ENCODE data around the gene CELF2. TPM values are rescaled to one million over a fixed set of nuclear protein-coding genes. Genes with fewer than 3 reads are reported as not detected.

CELF2 gene
- total RNA-seq, 1 donor from 2014 or later: 14.4 TPM

GRCh38 chr10:11223081-11223480 lies 205.4 kb downstream of the CELF2 start:
- Mint-ChIP-seq H3K27ac (no peak overlapping the region), H3K9me3 (no peaks in the 10 kb centered on the region)

DNA sequence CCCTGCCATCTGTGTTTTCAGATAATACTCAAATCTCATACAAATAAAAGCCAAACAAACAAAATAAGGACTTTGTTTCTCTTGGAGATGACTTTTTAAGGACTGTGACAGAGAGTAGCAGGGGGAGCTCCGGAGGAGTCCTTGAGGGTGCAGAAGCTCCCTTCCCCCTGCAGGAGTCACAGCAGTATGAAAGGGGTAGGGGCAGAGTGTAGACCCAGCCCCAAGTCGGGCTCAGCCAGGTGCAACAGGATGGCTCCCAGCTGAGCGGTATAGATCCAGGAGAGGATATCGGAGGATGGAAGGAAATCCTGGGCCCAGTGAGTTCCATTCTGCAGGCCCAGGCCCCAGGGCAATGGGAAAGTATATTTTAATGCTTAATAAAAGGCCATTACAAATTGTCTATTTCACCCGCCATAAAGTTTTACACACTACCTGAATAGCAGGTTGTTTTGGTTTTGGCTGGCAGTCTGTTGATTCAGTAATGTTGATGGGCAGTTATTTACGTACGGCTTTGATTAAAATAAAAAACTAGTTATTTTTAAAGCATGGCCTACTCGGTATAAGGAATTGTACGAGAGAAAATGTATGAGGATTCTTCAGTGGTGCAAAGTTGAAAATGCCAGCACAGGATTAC lies 206.0 kb downstream of the CELF2 start:
- Mint-ChIP-seq H3K4me1 (ENCODE audit: unreplicated experiment) (no peaks in the 10 kb centered on the region), H3K36me3 (no peaks in the 10 kb centered on the region), H3K9me3 (no peaks in the 10 kb centered on the region), H3K4me3 (no peak overlapping the region), H3K27ac (no peak overlapping the region), H3K27me3 (peaks cover 7% of the 10 kb centered on the region)
- no peak for DNase-seq (ENCODE audit: extremely low spot score, unreplicated experiment)
- TF ChIP-seq CTCF (conservative IDR thresholded peaks at IDR 0.05): no peak

More at GRCh38 chr10:11223081-11223480, 205.4 kb downstream of the CELF2 start:
- no peak for DNase-seq (ENCODE audit: extremely low spot score, unreplicated experiment)
- Mint-ChIP-seq H3K4me1 (ENCODE audit: unreplicated experiment) (no peaks in the 10 kb centered on the region), H3K27me3 (peaks cover 4% of the 10 kb centered on the region), H3K4me3 (no peak overlapping the region), H3K36me3 (peaks cover 3% of the 10 kb centered on the region)
- no peak for TF ChIP-seq CTCF (conservative IDR thresholded peaks at IDR 0.05)

DNA sequence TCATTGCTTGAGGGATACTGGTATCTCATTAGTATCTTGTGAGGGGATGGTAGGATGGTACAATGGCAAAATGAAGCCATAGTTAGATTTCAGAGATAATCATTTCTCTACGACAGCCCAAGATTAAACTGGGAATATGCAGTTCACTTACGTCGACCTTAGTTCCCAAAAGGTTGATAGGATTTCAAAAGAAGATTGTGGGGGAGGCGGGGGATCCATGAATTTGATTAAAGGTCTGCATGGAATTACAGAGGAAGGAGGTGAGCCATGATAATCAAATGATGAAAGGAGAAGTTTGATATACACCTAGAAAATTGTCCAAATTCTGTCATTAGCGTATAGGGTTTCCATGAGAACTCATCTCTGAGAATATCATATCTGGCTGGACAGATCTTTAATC lies 206.6 kb downstream of the CELF2 start:
- Mint-ChIP-seq H3K4me3 (no peak overlapping the region), H3K36me3 (no peaks in the 10 kb centered on the region), H3K9me3 (no peaks in the 10 kb centered on the region), H3K4me1 (ENCODE audit: unreplicated experiment) (no peaks in the 10 kb centered on the region), H3K27ac (no peak overlapping the region), H3K27me3 (peaks cover 7% of the 10 kb centered on the region)
- TF ChIP-seq CTCF (conservative IDR thresholded peaks at IDR 0.05): no peak
- DNase-seq (ENCODE audit: extremely low spot score, unreplicated experiment): no peak

- no peak for DNase-seq (ENCODE audit: extremely low spot score, unreplicated experiment)
- H3K4me1 Mint-ChIP-seq (ENCODE audit: unreplicated experiment): no peaks in the 10 kb centered on the region
- no peak overlapping the region for H3K4me3 Mint-ChIP-seq
- H3K9me3 Mint-ChIP-seq: no peaks in the 10 kb centered on the region
- TF ChIP-seq CTCF (conservative IDR thresholded peaks at IDR 0.05): no peak
- H3K27ac Mint-ChIP-seq: no peak overlapping the region
- peaks cover 7% of the 10 kb centered on the region for H3K27me3 Mint-ChIP-seq
- no peaks in the 10 kb centered on the region for H3K36me3 Mint-ChIP-seq
Observed at GRCh38 chr10:11224792-11225416, 207.2 kb downstream of the CELF2 start.

GRCh38 chr10:11225935-11226334 lies 208.3 kb downstream of the CELF2 start:
- TF ChIP-seq CTCF (conservative IDR thresholded peaks at IDR 0.05): no peak
- H3K4me1 Mint-ChIP-seq (ENCODE audit: unreplicated experiment): peaks cover under 1% of the 10 kb centered on the region
- no peaks in the 10 kb centered on the region for H3K9me3 Mint-ChIP-seq
- no peak for DNase-seq (ENCODE audit: extremely low spot score, unreplicated experiment)
- peaks cover 8% of the 10 kb centered on the region for H3K27me3 Mint-ChIP-seq
- no peak overlapping the region for H3K4me3 Mint-ChIP-seq
- H3K36me3 Mint-ChIP-seq: no peaks in the 10 kb centered on the region
- H3K27ac Mint-ChIP-seq: no peak overlapping the region

All from type B pancreatic cell (in vitro differentiated cells).